NCI-H510A treated with DMSO at 0.1 percent for 48 hours (cell line): ENCODE measurements around the gene UBE2O.
A peak's percentile ranks its signal among the peaks of the same experiment; 100 is the strongest.
"Not testable (repeated sequence)": the region's sequence is repeated elsewhere in the genome, so short reads cannot be mapped to it uniquely, and the experiment has no call there.

Experiments
- DNase-seq: peaks from one replicate; lab custom pipeline; 2025; lab: John Stamatoyannopoulos, UW

The UBE2O gene

GRCh38 chr17:76370261-76370993 lies 82.5 kb downstream of the UBE2O start:
- no peak for DNase-seq

DNA sequence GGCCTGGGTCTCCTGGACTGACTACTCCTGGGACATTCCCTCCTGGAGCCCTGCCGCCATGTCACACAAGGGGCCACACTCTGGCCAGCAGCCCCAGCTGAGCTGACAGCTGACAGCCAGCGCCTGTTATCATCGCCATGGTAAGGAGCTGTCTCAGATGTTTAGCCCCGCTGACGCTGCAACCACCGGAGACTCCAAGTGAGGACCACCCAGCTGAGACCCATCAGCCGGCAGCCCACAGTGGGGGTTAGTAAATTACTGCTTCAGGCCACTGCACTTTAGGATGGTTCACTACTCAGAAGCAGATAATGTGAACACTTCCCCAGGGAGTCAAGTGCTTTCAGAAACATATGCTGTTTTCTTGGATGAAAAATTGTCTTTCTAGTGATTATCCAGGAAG lies 83.1 kb downstream of the UBE2O start:
- DNase-seq: no peak

GRCh38 chr17:76369379-76369778 lies 83.6 kb downstream of the UBE2O start:
- no peak for DNase-seq

GRCh38 chr17:76368545-76368944 lies 84.4 kb downstream of the UBE2O start:
- no peak for DNase-seq

GRCh38 chr17:76367642-76368041 lies 85.3 kb downstream of the UBE2O start:
- DNase-seq: no peak

DNA sequence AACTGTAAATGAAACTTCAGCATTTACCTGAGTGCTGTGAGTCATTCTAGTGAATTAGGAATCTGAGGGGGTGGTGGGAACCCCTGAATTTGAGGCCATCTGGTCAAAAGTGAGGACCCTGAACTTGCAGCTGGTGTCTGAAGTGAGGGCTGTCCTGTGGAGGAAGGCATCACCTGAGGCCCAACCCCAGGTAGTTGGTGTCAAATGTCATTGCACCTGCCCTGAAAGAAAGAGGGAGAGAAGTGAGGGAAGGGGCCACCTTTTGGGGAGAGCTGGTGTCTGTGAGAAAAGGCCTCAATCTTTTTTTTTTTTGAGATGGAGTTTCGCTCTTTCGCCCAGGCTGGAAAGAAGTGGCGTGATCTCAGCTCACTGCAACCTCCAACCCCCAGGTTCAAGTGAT lies 86.7 kb downstream of the UBE2O start:
- DNase-seq: no peak

DNA sequence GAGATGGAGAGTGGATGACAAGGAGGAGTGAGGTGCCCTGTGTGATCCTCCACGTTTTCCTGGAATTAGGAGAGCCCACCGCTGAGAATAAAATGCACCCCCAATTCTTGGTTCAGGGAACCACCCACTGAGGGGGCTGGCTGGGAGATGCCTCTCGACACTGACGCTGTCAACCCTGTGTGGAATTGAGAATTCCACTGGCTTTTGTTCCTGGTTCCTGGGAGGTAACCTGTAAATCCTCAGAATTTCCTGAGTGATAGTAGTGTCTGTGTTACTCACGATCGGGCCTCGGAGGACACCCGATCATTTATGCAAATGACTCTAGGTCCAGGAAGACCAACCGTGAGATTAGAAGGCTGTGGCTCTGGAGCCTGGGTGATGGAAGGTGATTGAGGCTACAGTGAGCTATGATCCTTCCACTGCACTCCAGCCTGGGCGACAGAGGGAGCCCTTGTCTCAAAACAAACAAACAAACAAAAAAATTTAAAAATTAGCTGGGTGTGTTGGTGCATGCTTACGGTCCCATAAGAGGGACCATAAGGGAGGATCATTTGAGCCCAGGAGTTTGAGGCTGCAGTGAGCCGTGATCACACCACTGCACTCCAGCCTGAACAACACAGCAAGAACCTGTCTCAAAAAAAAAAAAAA lies 87.6 kb downstream of the UBE2O start:
- no peak for DNase-seq

GRCh38 chr17:76363107-76363842 lies 89.7 kb downstream of the UBE2O start:
- DNase-seq: no peak

DNA sequence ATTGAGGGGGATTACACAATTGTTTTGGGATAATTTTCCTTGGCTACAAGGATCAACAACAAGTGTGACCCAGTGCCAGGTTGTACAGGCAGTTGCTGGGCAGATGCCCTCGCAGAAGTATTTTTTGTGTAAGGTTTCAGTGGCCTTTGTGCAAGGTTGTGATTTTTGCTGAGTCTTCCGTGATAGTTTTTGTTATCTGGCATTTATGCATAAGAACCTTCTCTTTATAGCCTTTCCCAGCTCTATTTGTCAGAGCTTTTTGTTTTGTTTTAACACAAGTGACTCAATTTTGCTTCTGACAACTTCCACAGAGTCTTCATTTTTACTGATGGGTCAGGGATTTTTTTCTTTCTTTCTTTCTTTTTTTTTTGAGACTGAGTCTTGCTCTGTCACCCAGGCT lies 92.5 kb downstream of the UBE2O start:
- DNase-seq: no peak

GRCh38 chr17:76359776-76360175 lies 93.2 kb downstream of the UBE2O start:
- not testable (repeated sequence) for DNase-seq

GRCh38 chr17:76359375-76359774 lies 93.6 kb downstream of the UBE2O start:
- DNase-seq: no peak

DNA sequence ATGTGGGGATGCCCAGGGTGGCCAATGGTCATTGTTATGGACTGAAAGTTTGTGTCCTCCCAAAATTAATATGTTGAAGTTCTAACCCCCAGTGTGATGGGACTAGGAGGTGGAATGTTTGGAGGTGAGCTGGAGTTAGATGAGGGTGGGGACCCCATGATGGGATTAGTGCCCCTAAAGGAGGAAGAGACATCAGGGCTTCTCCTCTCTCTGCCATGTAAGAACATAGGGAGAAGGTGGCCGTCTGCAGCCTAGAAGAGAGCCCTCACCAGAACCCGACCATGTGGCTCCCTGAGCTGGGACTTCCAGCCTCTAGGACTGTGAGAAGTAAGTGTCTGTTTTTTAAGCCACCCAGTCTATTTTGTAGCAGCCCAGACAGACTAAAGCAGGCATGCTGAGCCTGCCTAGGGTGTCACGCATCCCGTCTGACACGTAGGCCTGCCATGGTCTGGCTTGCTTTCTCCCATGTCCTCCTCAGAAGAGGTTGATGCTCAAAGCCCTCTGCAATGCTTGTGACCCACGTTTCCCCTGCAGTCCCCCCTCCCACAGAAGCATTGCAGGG lies 95.3 kb downstream of the UBE2O start:
- no peak for DNase-seq

GRCh38 chr17:76356803-76357456 lies 96.0 kb downstream of the UBE2O start:
- no peak for DNase-seq

GRCh38 chr17:76354747-76355310 lies 98.1 kb downstream of the UBE2O start:
- peak; percentile 26 for DNase-seq

- no peak for DNase-seq
These were observed 98.6 kb downstream of the UBE2O start for GRCh38 chr17:76354317-76354729.

- peak; percentile 94 for DNase-seq
These were observed 99.2 kb downstream of the UBE2O start, which contains the start of gene PRPSAP1 for GRCh38 chr17:76353599-76354316. TSS of gene PRPSAP1 (minus strand) at chr17:76353916. CDS start at chr17:76353703, 213 bp downstream.

DNA sequence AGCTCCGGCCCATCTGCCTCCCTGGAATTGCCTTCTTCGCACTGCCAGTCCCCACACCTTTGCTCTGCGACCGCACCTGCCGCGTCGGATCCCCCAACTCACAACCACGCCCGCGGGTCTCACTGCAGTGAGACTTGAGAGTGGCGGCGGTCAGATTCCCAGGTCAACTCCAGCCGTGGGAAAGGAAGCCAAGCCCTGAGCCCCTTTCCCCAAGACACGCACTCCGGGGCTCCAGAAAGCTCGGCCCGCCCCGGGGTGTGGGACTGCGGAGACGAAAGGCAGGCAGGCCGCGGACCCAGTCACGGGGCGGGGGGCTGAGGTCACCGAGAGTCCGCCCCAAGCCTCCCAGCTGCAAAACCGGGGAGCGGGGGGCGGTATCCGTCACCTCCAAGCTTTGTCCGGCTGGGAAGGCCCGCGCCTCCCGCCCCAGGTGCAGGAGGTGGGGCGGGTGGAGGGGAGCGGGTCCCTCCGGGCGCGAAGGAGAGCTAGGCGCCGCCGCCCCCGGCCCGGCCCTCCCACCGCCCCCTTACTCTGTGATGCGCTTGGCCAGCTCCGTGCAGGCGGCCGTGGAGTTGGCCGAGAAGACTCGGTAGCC lies 99.9 kb downstream of the UBE2O start:
- no peak for DNase-seq

- no peak for DNase-seq
These were observed 101.4 kb downstream of the UBE2O start for GRCh38 chr17:76351526-76352071.

GRCh38 chr17:76350463-76350862 lies 102.5 kb downstream of the UBE2O start:
- DNase-seq: no peak

DNA sequence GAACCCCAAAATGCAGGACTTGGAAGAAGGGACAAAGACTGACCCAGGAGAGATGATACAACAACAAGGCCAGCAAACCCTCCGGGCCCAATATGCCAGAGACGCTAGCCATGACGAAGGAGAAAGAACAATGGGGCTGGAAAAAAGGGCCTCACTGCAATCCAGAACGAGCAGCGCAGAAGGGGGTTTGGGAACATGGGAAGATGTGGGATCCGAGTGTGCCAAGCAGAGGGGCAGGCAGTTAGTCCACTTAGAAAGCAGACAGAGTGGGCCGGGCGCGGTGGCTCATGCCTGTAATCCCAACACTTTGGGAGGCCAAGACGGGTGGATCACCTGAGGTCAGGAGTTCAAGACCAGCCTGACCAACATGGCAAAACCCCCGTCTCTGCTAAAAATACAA lies 106.0 kb downstream of the UBE2O start:
- DNase-seq: not testable (repeated sequence)
